ENCODE measurements around the gene TEX36. TPM values are rescaled to one million over a fixed set of nuclear protein-coding genes. Genes with fewer than 3 reads are reported as not detected.

The TEX36 gene
- polyA plus RNA-seq, 1 of the 3 experiments (the other 2 are of a cell fraction), result not detected

DNA sequence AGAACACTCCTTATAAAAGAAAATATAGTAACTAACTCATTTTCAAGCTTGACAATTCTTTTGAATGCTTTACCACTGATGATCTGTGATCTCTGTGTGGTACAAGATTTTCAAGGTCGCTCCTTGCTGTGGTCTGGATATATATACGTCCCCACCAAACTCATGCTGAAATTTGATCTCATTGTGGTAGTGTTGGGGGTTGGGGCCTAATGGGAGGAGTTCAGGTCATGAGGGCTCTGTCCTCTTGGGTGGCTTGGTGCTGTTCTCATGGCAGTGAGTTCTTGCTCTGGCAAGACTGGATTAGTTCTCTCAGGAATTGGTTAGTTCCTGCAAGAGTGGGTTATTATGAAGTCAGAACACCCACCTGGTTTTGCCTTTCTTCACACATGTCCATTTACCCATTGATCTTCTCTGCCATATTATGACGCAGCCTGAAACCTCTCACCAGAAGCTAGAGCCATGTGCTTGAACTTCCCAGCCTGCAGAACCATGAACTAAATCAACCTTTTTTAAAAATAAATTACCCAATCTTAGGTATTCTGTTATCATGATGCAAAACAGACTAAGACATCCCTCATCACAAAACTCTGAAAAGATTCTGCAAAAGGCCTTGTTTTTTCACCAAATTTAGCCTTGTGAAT lies 28.3 kb upstream of the TEX36 start:
- 69% methylated on average over 3 of the region's 3 CpGs for WGBS (ENCODE audit: low lambda C conversion rate)
- H4K20me1 ChIP-seq (ENCODE audit: insufficient read depth), result no peaks in the 10 kb centered on the region
- no peaks in the 10 kb centered on the region for H3K27me3 ChIP-seq (ENCODE audit: insufficient read depth)
- TF ChIP-seq, protein P1, sequence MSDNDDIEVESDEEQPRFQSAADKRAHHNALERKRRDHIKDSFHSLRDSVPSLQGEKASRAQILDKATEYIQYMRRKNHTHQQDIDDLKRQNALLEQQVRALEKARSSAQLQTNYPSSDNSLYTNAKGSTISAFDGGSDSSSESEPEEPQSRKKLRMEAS (IDR thresholded peaks at IDR 0.05; ENCODE audit: low read depth), result no peak
- TF ChIP-seq ELF1 (IDR thresholded peaks at IDR 0.05) (no peak), RAD21 (IDR thresholded peaks at IDR 0.05; ENCODE audit: low read length) (no peak), MEF2A (IDR thresholded peaks at IDR 0.05; ENCODE audit: borderline replicate concordance, low read depth) (no peak), TEAD4 (IDR thresholded peaks at IDR 0.05; ENCODE audit: borderline replicate concordance, insufficient read depth) (no peak), RCOR1 (IDR thresholded peaks at IDR 0.05; ENCODE audit: low read length) (no peak), FOSL2 (IDR thresholded peaks at IDR 0.05; ENCODE audit: borderline replicate concordance, low read depth) (no peak), RFX5 (IDR thresholded peaks at IDR 0.05; ENCODE audit: low read length) (no peak), FOXM1 (IDR thresholded peaks at IDR 0.05; ENCODE audit: low read depth) (no peak), POLR2AphosphoS5 (IDR thresholded peaks at IDR 0.05; ENCODE audit: low read depth, low read length) (no peak), GABPA (IDR thresholded peaks at IDR 0.05; ENCODE audit: low read depth) (no peak), TCF12 (IDR thresholded peaks at IDR 0.05) (no peak), GATA2 (CRISPR knock-in tag; IDR thresholded peaks at IDR 0.05) (no peak), SIN3A (IDR thresholded peaks at IDR 0.05; ENCODE audit: borderline replicate concordance, low read depth, low read length) (no peak), NRF1 (IDR thresholded peaks at IDR 0.05; ENCODE audit: low read depth, low read length) (no peak)
- TF ChIP-seq, protein P2, sequence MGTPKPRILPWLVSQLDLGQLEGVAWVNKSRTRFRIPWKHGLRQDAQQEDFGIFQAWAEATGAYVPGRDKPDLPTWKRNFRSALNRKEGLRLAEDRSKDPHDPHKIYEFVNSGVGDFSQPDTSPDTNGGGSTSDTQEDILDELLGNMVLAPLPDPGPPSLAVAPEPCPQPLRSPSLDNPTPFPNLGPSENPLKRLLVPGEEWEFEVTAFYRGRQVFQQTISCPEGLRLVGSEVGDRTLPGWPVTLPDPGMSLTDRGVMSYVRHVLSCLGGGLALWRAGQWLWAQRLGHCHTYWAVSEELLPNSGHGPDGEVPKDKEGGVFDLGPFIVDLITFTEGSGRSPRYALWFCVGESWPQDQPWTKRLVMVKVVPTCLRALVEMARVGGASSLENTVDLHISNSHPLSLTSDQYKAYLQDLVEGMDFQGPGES (IDR thresholded peaks at IDR 0.05; ENCODE audit: low read depth, low read length), result no peak
- TF ChIP-seq, protein P3, sequence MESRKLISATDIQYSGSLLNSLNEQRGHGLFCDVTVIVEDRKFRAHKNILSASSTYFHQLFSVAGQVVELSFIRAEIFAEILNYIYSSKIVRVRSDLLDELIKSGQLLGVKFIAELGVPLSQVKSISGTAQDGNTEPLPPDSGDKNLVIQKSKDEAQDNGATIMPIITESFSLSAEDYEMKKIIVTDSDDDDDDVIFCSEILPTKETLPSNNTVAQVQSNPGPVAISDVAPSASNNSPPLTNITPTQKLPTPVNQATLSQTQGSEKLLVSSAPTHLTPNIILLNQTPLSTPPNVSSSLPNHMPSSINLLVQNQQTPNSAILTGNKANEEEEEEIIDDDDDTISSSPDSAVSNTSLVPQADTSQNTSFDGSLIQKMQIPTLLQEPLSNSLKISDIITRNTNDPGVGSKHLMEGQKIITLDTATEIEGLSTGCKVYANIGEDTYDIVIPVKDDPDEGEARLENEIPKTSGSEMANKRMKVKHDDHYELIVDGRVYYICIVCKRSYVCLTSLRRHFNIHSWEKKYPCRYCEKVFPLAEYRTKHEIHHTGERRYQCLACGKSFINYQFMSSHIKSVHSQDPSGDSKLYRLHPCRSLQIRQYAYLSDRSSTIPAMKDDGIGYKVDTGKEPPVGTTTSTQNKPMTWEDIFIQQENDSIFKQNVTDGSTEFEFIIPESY (IDR thresholded peaks at IDR 0.05; ENCODE audit: borderline replicate concordance, low read depth), result no peak
- TF ChIP-seq, protein P4, sequence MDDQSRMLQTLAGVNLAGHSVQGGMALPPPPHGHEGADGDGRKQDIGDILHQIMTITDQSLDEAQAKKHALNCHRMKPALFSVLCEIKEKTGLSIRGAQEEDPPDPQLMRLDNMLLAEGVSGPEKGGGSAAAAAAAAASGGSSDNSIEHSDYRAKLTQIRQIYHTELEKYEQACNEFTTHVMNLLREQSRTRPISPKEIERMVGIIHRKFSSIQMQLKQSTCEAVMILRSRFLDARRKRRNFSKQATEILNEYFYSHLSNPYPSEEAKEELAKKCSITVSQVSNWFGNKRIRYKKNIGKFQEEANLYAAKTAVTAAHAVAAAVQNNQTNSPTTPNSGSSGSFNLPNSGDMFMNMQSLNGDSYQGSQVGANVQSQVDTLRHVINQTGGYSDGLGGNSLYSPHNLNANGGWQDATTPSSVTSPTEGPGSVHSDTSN (IDR thresholded peaks at IDR 0.05), result no peak
- TF ChIP-seq, protein P5, sequence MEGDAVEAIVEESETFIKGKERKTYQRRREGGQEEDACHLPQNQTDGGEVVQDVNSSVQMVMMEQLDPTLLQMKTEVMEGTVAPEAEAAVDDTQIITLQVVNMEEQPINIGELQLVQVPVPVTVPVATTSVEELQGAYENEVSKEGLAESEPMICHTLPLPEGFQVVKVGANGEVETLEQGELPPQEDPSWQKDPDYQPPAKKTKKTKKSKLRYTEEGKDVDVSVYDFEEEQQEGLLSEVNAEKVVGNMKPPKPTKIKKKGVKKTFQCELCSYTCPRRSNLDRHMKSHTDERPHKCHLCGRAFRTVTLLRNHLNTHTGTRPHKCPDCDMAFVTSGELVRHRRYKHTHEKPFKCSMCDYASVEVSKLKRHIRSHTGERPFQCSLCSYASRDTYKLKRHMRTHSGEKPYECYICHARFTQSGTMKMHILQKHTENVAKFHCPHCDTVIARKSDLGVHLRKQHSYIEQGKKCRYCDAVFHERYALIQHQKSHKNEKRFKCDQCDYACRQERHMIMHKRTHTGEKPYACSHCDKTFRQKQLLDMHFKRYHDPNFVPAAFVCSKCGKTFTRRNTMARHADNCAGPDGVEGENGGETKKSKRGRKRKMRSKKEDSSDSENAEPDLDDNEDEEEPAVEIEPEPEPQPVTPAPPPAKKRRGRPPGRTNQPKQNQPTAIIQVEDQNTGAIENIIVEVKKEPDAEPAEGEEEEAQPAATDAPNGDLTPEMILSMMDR (IDR thresholded peaks at IDR 0.05), result no peak
- TF ChIP-seq, protein P6, sequence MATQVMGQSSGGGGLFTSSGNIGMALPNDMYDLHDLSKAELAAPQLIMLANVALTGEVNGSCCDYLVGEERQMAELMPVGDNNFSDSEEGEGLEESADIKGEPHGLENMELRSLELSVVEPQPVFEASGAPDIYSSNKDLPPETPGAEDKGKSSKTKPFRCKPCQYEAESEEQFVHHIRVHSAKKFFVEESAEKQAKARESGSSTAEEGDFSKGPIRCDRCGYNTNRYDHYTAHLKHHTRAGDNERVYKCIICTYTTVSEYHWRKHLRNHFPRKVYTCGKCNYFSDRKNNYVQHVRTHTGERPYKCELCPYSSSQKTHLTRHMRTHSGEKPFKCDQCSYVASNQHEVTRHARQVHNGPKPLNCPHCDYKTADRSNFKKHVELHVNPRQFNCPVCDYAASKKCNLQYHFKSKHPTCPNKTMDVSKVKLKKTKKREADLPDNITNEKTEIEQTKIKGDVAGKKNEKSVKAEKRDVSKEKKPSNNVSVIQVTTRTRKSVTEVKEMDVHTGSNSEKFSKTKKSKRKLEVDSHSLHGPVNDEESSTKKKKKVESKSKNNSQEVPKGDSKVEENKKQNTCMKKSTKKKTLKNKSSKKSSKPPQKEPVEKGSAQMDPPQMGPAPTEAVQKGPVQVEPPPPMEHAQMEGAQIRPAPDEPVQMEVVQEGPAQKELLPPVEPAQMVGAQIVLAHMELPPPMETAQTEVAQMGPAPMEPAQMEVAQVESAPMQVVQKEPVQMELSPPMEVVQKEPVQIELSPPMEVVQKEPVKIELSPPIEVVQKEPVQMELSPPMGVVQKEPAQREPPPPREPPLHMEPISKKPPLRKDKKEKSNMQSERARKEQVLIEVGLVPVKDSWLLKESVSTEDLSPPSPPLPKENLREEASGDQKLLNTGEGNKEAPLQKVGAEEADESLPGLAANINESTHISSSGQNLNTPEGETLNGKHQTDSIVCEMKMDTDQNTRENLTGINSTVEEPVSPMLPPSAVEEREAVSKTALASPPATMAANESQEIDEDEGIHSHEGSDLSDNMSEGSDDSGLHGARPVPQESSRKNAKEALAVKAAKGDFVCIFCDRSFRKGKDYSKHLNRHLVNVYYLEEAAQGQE (IDR thresholded peaks at IDR 0.05; ENCODE audit: low read depth, low read length), result no peak
- CTCF ChIA-PET, result interaction anchor here (3.7 kb wide), 1 partner anchor 11 kb away, joined by 12 read pairs; no protein-coding TSS in a partner anchor
- H2AFZ ChIP-seq (ENCODE audit: low read depth), result no peak overlapping the region
- POLR2A ChIA-PET, result no interaction called here
- H3K9ac ChIP-seq, result no peak overlapping the region
- no peaks in the 10 kb centered on the region for H3K9me3 ChIP-seq
- no peaks in the 10 kb centered on the region for H3F3A ChIP-seq (replicated peaks; ENCODE audit: insufficient read depth)
- H3K36me3 ChIP-seq (replicated peaks in 1 of 2; ENCODE audit: control insufficient read depth in 1 of 2, insufficient read depth in 2 of 2, low read length in 1 of 2), result no peaks in the 10 kb centered on the region
- H3K4me2 ChIP-seq, result no peak overlapping the region
- DNase-seq, result no peak
- H3K4me1 ChIP-seq (ENCODE audit: control insufficient read depth in 1 of 2, insufficient read depth in 2 of 2, low read depth in 1 of 2, low read length in 1 of 2), result peaks cover 0 to 2% of the 10 kb centered on the region in 2 experiments; a peak in 1 of 4 replicates
- H3K79me2 ChIP-seq (ENCODE audit: insufficient read depth), result no peaks in the 10 kb centered on the region
- H3K27ac ChIP-seq (ENCODE audit: low read depth in 2 of 2, low read length in 1 of 2), result no peak overlapping the region
- no peak overlapping the region for H3K4me3 ChIP-seq (ENCODE audit: low read depth in 2 of 2, low read length in 1 of 2)
- no peaks in the 10 kb centered on the region for H3K9me2 ChIP-seq
